GM12892 (cell line): ENCODE results near the gene SSR1. TPM values are rescaled to one million over a fixed set of nuclear protein-coding genes. Genes with fewer than 3 reads are reported as not detected.
"Not testable (repeated sequence)": the region's sequence is repeated elsewhere in the genome, so short reads cannot be mapped to it uniquely, and the experiment has no call there.

ENCODE experiments used
- DNase-seq: peaks from one replicate; pipeline ENCODE4 v3.0.0; 2011; ENCODE audit not compliant: insufficient read length
- FAIRE-seq: peaks from 2 replicates; lab custom pipeline; 2011; peaks lifted over from hg19 to GRCh38; lab: Jason Lieb, UNC
- POLR2A ChIP-seq: IDR thresholded peaks from 2 replicates; pipeline ENCODE4 v1.6.1; 2011; ENCODE audit warnings: low read depth, low read length, control low read depth
- POLR2AphosphoS5 ChIP-seq: IDR thresholded peaks from 2 replicates; pipeline ENCODE4 v1.6.1; 2011; ENCODE audit warnings: low read depth, low read length, control low read depth
- TAF1 ChIP-seq: IDR thresholded peaks from 2 replicates; pipeline ENCODE4 v1.6.1; 2011; ENCODE audit warnings: low read depth, mild to moderate bottlenecking, control low read depth, low read length, borderline replicate concordance
- polyA plus RNA-seq: library from polyadenylated mRNA; unstranded; fragments of >200 nt; gene quantifications from one replicate; pipeline ENCODE4 v1.2.1, GENCODE V29; 2012; ENCODE audit warnings: missing spikeins, inconsistent platforms; ENCODE audit not compliant: missing spikeins

The SSR1 gene
- polyA plus RNA-seq, result 97.7 TPM

DNA sequence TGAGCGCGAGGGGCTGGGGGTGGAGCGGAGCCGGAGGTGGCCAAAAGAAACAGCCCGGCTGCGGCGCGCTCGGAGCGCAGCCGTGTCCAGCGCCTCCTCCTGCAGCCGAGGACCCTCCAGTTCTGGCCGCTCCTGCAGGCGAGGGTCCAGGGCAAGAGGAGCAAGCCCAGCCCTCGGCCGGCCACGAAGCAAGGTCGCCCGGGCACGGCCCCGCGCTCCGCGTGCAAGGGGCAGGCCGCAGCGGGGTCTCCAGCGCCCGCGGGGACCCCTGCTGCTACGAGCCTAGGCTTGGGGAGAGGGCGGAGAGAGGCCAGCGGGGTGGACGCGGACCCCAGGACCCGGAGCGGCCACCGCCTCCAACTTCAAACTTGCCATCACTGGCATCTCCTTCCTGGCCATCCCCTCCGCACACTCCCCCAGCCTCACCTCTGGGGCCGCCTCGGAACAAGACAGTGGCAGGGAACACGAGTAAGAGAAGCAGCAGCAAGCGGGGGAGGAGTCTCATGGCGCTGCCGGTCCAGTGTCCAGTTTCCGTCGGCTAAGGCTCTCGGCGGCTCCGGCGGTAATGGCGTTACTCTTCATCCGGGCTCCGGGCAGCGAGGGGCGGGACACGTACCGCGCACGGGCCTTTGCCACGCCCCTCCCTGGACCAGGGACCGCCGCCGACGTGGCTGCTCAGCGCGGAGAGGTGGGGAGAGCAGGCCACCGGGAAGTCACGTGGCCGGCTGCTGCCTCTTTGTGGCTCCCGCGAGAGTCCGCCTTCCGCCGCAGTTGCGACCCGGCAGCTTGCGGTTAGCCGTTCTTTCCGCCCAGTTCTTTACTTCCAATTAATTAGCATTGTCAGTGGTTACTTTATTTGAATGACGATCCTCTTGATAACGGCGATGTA is at the start of gene SSR1:
SSR1 (minus strand) TSS at position 584 of the 889 bp plus-strand sequence; CDS start at position 505, 79 bp downstream.
- TF ChIP-seq TAF1 (peak; percentile 67; the same call in 1 of the 2 replicates), POLR2A (peak; percentile 91), POLR2AphosphoS5 (peak; percentile 86)
- DNase-seq (peak; percentile 97), FAIRE-seq (peak; percentile 97)

DNA sequence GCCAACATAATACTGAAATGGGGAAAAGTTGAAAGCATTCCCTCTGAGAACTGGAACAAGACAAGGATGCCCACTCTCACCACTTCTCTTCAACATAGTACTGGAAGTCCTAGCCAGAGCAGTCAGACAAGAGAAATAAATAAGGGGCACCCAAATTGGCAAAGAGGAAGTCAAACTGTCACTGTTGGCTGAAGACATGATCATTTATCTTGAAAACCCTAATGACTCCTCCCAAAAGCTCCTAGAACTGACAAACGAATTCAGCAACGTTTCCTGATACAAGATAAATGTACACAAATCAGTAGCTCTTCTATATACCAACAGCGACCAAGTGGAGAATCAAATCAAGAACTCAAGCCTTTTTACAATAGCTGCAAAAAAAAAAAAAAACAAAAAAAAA is 38.9 kb upstream of the SSR1 start:
- not testable (repeated sequence) for DNase-seq, FAIRE-seq

DNA sequence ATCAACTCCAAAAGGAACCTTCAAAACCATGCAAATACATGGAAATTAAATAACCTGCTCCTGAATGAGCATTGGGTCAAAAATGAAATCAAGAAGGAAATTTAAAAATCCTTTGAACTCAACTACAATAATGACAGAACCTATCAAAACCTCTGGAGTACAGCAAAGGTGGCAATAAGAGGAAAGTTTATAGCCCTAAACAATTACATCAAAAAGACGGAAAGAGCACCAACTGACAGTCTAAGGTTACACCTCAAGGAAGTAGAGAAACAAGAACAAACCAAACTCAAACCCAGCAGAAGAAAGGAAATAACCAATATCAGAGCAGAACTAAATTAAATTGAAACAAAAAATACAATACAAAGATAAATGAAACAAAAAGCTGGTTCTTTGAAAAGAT is 37.6 kb upstream of the SSR1 start:
- not testable (repeated sequence) for FAIRE-seq, DNase-seq

DNA sequence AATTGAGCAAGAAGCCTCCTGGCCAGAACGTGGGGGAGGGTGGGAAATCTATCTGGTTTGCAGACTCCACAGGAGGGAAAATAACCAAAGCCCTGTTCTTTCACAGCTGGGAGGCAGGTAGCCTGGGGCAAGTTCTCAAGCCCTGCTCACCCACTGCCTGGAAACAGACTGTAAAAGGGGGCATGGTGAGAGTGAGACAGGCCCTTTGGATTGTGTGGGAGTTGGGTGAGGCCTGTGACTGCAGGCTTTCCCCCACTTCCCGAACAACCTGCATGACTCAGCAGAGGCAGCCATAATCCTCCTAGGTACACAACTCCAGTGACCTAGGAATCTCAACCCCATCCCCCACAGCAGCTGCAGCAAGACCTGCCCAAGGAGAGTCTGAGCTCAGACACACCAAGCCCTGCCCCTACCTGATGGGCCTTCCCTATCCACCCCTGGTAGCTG is 34.6 kb upstream of the SSR1 start:
- DNase-seq, FAIRE-seq: not testable (repeated sequence)

DNA sequence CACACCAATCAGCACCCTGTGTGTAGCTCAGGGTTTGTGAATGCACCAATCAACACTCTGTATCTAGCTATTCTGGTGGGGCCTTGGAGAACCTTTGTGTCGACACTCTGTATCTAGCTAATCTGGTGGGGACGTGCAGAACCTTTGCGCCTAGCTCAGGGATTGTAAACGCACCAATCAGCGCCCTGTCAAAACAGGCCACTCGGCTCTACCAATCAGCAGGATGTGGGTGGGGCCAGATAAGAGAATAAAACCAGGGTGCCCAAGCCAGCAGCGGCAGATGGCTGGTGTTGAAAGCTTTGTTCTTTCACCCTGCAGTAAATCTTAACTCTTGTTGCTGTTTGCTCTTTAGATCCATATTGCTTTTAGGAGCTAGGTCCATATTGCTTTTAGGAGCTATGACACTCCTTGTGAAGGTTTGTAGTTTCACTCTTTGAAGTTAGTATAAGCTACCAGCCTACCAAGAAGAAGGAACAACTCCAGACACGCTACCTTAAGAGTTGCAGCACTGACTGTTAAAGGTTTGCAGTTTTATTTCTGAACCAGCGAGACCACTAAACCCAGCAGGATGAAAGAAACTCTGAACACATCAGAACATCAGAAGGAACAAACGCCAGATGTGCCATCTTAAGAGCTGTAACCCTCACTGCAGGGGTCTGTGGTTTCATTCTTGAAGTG is 31.9 kb upstream of the SSR1 start:
- FAIRE-seq, DNase-seq: not testable (repeated sequence)

DNA sequence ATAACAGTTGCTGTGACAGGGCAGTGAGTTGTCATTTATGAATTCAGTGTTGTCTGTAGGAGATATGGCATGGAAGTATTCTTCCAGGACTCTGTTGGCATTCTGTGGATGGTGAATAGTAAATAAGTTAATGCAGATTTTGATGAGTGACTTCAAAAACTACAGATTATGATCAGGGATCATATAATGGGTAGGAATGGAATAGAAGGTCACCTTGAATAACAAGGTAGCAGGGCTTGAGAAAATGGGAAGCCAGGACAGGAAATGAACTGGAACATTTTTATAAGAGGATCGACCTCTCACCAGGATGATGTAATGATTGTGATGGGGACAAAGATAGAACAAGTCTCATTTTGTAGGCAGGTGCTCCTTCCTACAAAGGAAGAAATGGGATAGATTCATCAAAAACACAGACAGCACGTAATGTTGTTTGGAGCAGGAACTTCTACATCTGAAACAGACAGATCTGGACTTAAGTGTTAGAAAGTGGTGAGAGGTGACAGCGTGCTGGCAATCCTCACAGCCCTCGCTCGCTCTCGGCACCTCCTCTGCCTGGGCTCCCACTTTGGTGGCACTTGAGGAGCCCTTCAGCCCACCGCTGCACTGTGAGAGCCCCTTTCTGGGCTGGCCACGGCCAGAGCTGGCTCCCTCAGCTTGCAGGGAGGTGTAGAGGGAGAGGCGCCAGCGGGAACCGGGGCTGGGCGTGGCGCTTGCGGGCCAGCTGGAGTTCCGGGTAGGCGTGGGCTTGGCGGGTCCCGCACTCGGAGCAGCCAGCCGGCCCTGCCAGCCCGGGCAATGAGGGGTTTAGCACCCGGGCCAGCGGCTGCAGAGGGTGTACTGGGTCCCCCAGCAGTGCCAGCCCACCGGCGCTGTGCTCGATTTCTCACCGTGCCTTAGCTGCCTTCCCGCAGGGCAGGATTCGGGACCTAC is 30.8 kb upstream of the SSR1 start:
- no peak for FAIRE-seq
- no peak for TF ChIP-seq TAF1
- TF ChIP-seq POLR2AphosphoS5, result no peak
- no peak for TF ChIP-seq POLR2A
- DNase-seq, result no peak

DNA sequence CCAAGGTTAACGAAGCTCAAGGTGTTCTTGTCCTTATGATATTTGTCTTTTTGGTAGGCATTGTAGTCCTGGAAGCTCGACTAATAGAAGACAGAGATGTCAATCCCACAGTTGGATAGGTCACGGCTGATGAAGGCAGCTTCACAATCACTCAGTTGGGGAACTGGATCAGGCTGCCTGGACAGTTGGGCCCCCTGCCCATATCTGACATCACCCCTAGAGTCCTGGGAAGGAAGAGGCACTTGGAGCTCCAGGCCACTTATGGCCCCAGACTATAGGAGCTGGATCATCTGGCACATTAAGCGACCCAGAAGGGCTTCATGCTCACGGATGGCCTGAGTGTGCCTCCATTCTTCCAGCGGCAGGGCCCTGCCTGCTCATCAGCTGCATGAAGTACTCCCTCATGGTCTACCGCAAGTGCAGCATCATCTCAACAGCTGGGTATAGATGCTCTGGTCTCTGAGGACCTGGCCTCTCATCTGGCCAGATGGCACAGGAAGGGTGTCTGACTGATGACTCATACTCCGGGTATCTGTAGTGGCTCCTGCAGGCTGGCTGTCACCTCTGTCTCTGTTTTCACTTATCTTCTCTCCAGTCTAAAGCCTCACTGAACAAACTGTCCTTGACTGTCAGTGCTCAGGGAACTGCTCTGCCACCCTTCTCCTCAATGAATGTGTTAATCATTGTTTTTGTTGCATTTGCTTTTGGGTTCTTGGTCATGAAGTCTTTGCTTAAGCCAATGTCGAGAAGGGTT is 29.2 kb upstream of the SSR1 start:
- no peak for FAIRE-seq

DNA sequence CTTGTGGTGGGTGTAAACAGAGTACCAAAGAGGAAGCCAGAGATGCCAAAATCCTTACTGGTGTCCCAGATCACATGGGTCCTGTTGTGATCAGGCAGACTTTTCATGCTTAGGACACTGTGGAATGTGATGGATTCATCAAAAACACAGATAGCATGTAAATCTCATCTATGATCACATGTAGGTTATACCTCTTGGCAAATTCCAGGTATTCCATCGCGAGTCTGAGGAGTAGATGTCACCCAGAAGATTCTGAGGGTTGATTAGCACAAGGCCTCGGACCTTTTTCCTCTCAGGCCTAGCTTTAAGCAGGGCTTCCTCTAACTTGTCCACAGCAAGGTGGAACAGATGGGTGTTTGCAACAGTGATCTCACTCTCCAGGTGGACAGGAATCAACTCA is 28.3 kb upstream of the SSR1 start:
- no peak for TF ChIP-seq TAF1
- no peak for TF ChIP-seq POLR2AphosphoS5
- no peak for TF ChIP-seq POLR2A
- FAIRE-seq, result no peak
- no peak for DNase-seq

More for the DNA sequence above, 29.2 kb upstream of the SSR1 start:
- TF ChIP-seq TAF1 (no peak), POLR2A (no peak), POLR2AphosphoS5 (no peak)
- no peak for DNase-seq

DNA sequence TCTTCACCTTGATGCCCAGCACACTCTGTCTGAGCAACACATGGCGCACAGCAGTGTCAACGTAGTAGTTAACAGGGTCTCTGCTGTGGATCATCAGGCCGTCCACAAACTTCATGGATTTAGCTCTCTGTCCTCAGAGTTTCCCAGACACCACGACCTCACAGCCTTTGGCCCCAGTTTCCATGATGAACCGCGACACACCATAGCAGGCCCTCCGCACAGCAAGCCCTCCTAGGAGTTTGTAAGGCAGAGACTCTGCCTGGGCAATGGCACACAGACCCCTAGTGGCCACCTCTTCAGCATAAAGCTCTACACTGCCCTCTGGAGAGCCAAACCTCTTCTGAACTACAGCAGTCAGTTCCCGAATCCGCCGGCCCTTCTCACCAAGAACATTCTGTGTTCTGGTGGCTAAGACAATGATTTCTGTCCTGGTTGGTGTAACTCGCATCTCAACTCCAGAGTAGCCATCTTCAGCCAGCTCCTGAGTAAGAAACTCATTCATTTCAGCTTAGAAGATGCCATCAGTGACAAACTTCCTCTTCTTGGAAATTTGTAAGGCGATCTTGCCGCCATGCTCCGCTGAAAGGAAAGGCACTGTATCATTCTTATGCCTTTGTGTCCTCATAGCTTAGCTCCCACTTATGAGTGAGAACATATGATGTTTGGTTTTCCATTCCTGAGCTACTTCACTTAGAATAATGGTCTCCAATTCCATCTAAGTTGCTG is 26.2 kb upstream of the SSR1 start:
- peak; percentile 36 for FAIRE-seq
- DNase-seq, result not testable (repeated sequence)

DNA sequence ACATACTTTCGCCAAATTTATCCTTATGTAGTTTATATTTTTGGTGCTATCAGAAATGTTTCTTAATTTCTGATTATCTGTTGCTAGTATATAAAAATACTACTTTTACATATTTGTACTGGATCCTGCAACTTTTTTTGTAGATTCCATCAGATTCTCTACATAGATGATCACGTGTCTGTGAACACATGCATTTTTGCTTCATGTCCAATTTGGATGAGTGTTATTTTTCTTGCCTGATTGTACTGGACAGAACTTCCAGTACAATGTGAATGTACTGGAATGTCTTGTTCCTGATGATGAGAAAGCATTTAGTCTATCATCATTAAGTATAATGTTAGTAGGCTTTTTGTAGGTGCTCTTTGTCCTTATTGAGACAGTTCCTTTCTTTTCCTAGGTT is 25.0 kb upstream of the SSR1 start:
- TF ChIP-seq POLR2A (no peak), TAF1 (no peak), POLR2AphosphoS5 (no peak)
- FAIRE-seq (no peak), DNase-seq (no peak)

DNA sequence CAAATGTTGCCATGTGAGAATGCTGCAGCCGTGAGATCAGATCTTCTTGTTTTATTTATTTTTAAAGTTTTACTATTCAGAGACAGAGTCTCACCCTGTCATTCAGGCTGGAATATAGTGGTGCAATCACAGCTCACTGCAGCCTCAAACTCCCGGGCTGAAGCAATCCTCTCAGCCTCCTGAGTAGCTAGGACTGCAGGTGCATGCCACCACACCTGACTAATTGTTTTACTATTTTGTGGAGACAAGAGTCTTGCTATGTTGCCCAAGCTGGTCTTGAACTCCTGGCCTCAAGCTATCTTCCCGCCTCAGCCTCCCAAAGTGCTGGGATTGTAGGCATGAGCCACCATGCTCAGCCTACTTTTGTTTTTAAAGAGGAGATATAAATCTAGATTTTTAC is 22.5 kb upstream of the SSR1 start:
- no peak for TF ChIP-seq POLR2A
- no peak for TF ChIP-seq TAF1
- TF ChIP-seq POLR2AphosphoS5, result no peak
- FAIRE-seq (no peak), DNase-seq (no peak)

DNA sequence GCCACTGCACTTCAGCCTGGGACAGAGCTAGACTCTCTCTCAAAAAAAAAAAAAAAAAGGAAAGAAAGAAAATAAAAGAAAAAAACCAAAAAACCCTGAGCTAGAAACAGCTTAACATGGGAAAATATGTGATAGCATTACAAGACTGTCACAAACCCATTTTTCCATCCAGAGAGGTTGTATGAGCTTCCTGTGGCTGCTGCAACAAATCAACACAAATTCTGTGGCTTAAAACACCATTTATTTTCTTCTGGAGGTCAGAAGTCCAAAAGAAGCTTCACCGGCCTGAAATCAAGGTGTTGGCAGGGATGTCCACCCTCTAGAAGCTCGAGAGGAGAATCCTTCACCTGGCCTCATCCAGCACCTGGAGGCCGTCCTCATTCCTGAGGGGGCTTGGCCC is 21.7 kb upstream of the SSR1 start:
- no peak for DNase-seq
- no peak for FAIRE-seq
- TF ChIP-seq TAF1 (no peak), POLR2A (no peak), POLR2AphosphoS5 (no peak)
